HG02852 (cell line): Measurements from ENCODE around the gene KDM4B.

ENCODE experiments used
- ATAC-seq: cut with Tn5 transposase; IDR thresholded peaks from one replicate; pipeline ENCODE4 v1.9.1; 2021; ENCODE audit warnings: mild to moderate bottlenecking, moderate library complexity; ENCODE audit not compliant: unreplicated experiment

KDM4B gene

DNA sequence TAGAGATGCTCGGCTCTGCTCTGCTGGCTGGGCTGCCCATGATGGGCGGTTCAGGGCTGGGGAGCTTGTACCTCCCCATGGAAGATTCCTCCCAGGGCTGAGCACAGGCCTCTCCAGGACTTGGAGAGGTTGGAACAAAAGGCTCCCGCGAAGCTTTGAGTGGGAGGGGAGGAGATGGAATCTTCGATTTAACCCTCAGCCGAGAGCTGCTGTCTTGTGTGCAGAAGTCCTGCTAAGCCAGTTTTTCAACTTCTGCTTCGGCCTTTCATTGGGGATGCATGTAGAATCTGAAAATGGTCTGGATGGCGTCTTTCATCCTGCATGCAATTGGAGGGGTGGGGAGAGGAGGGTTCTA, 163.3 kb downstream of the KDM4B start:
- ATAC-seq: no peak

DNA sequence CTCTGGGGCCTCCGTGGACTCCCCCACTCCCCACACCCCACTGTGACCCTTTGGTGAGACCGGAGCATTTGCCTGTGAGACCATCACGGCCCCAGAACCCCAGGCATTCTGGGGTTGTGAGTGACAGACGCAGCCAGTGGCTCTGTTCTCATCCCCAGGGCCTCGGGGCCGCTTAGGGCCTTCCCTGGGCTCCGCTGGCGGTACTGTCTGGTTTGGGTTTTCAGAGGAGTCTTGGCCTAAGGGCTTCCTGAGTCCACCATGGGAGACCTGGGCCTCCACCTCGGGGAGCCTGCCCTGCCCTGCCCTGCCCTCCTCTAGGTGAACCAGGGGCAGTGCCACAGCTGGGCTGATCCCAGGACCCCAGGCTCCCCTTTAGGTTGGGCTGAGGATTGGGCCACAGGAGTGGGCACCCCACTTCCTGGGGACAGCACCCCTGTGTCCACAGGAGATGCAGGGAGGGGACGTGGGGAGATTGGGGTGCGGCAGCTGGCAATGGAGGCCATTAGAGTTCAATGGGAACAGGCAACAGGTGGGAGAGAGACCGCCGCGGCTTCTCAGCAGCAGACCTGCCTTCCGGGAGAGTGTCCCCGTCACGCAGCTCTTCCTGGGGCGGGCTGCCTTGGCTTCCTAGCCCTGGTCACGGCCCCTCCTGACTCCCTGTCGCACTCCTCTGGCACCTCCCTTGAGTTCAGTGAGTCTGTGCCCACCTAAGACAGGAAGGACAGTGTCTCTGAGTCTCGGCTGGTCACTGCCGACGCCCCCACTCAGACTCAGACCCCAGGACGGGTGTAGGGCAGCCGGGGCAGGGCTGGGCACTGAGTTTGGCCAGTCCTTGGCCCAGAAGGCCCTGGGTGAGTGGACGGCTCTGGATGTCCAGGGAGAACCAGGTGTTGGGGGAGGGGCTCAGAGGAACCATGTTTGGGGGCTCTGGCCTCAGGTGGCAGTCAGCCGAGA, 164.1 kb downstream of the KDM4B start:
- ATAC-seq: no peak

DNA sequence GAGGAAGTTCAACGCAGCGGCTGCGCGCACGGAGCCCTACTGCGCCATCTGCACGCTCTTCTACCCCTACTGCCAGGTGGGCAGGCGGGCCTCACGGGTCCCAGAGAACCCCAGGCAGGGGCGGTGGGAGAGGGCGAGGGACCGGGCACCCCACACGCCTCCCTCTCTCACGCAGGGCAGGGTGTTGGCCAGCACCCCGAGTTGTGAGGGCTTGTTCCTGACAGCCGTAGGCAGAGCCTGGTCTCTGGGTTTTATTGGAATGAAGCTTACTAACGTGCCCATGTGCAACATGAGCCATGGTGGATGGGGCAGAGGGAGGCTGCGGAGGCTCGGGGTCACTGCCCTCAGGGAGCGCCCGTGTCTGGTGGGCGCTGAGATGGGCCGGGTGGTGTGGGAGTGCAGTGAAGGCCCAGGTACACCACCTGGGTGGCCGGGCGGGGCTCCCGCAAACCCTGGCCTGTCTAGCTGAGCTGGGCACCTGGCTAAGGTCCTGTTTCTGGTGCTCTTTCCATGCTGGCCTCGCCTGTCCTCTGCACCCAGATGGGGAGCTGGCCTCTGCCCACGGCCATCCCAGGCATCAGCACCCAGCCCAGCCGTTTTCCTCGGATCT, 165.2 kb downstream of the KDM4B start:
- no peak for ATAC-seq

DNA sequence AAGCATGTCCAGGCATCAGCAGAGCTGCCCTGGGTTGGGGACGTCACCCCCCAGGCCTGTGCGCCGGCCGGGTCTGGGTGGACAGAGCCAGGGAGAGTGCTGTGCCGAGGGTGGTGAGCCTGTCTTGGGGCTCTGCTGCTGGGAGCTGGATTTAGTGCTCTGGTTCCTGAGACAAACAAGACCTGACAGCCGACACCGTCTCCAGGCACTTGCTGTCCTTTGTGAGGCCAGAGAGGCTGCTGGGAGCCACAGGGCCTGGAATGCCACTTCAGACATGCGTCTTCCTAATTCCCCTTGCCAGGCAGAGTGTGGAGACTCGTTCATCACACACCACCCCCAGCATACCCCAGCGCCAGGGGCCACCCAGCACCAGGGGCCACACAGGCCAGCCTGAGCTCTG, 165.8 kb downstream of the KDM4B start:
- ATAC-seq: no peak

DNA sequence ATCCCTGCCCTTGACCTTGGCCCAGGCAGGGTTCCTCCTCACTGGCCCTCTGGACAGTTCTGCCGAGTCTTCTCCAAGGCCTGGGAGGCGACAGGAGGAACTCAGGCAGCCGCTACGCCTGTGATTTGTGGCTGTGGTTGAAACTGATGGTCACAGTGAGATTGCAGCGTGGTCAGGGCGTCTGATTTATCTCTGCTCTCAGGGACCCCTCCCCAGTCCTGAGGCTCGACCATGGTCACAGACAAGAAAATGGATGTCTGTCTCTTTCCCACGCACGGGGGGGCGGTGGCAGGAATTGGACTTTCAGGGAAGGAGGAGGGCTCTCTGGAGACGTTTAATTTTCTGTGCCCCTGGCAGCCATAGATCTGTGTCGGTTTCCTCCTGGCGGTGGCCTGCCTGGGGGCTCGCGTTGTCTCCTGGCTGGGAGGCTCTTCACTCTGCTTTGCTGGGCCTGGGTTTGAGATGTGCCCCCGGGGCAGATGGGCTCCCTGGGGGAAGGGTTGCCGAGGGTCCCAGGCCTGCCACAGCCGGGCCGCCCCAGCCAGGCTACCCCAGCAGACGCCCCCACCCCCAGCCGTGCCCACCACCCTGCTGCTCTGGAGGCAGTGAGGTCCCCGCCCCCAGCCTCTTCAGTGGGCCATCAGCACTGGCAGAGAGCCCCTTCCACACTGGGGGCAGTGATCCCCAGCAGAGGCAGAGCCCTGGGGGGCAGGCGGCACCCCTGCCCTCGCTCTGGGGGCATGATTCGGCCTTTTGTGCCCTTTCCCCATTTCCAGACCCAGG, 167.4 kb downstream of the KDM4B start:
- ATAC-seq: no peak

DNA sequence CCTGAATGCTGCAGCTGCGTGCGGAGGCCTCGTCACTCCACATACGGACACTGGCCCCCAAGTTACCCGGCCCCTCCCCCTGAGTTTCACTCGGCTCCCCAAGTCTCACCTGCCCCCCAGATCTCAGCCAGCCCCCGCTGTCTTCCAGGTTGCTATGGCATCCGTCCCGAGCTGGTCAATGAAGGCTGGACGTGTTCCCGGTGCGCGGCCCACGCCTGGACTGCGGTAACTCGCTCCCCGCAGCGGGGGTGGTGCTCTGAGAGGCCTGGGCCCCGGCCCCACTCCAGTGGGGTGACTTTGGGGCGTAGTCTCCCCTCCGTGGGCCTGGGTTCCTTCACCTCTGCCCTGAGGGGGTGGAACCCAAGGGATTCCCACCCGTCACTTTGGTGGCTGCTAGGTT, 168.2 kb downstream of the KDM4B start:
- no peak for ATAC-seq

DNA sequence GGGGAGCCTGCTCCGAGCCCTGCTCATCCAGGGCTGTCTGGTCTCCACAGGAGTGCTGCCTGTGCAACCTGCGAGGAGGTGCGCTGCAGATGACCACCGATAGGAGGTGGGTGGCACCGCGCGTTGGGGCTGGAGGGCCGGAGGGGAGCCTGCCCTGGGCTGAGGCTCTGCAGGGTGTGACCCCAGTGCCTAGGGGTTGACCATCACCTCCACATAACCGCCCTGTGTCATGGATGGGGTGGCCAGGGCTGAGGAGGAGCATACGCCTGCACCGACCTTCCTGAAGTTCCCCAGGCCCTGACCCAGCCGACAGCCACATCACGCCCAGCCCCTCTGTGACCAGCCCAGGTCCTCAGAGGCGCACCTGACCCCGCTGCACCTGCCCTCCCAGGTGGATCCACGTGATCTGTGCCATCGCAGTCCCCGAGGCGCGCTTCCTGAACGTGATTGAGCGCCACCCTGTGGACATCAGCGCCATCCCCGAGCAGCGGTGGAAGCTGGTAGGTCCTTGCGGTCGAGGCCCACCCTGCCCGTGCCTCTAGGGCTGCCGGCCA, 168.7 kb downstream of the KDM4B start:
- no peak for ATAC-seq

DNA sequence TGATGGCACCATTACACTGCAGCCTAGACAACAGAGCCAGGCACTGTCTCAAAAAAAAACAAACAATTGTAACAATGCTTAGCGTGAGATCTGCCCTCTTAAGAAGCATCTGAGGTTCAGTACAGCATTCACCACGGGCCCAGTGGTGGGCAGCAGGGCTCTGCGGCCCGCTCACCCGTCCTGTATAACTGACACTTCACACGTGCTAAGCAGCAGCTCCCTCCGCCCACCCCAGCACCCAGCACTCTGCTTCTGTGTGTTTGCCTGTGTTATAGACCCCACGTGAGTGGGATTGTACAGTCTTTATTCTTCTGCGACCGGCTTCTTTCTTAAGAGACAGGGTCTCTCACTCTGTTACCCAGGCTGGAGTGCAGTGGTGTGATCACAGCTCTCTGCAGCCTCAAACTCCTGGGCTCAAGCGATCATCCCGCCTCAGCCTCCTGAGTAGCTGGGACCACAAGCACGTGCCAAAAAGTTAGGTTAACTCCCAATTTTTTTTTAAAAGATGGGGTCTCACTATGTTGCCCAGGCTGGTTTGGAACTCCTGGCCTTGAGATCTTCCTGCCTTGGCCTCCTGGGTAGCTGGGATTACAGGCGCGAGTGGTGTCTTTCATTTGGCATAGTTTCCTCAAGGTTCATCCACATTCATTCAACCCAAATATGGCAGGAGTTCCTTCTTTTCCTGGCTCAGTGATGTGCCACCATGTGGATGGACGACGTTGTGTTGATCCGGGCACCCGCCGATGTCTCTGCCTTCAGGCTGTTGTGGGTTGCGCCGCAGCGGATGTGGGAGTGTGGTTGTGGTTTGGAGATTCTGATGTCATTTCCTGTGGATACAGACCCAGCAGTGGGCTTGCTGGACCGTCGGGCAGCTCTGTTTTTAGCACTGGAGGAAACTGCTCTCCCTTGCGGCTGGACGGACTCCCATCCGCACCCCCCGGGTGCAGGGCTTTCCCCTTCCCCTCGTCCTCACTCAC, 170.0 kb downstream of the KDM4B start:
- ATAC-seq: peak; percentile 76

DNA sequence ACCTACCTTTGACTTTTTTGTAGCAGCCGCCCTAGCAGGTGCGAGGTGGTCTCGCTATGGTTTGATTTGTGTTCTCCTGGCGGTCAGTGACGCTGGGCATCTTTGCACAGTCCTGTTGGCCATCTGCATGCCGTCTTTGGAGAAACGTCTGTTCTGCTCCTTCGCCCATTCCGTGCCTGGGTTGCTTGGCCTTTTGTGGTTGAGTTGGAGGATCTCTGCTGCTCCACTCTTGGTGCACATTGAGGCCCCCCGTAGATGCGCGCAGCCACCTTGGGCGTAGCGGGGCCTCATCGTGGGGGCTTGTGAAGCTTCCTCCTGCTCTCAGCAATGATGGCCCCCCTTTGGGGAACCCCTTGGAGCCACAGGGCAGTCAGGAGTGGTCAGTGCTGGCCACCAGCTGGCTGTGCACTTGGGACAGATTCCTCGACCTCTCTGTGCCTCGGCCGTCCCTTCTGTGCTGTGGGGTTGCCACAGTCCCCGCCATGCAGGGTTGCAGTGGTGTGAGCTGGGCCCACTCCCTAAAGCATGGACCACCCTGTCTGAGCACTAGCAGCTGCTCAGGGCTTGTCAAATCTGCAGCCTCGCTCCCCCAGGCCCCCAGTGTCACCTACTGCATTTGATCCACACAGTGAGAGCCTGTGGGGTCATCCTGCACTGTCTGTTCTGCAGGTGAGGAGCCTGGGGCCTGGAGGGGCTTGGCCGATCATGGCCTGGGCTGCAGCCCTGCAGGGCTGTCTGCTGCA, 170.8 kb downstream of the KDM4B start:
- no peak for ATAC-seq

DNA sequence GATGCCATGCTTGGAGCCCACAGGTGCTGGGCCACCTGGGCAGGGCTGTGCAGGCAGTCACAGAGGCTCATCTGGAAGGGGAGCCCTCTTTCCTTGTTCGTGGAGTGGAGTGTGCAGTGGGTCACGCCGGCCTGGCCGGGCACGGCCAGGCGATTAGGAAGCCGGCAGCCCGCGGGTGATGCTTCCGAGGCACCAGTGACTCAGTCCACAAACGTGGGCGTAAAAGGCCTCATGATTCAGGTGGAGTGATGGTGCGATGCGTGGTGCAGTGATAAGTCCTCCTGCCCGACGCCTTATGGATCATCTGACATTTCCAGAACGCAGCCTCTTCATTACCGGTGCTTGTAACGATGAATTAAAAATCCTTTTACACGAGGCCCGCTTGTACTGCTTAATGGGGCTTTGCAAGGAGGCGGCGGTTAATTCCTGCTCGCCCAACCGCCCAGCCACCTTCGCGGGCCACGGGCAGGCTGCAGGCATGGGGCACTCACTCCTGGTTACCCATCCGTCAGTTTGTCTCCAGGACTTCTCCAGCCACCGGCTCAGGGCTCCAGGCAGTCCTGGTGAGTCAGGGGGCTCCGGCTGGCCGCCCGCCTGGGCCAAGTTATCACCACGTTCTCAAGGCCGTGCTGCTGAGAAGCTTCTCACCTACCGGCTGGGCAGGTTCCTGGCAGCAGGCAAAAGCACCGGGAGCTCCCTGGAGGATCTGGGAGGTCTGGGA, 172.4 kb downstream of the KDM4B start:
- ATAC-seq: no peak

DNA sequence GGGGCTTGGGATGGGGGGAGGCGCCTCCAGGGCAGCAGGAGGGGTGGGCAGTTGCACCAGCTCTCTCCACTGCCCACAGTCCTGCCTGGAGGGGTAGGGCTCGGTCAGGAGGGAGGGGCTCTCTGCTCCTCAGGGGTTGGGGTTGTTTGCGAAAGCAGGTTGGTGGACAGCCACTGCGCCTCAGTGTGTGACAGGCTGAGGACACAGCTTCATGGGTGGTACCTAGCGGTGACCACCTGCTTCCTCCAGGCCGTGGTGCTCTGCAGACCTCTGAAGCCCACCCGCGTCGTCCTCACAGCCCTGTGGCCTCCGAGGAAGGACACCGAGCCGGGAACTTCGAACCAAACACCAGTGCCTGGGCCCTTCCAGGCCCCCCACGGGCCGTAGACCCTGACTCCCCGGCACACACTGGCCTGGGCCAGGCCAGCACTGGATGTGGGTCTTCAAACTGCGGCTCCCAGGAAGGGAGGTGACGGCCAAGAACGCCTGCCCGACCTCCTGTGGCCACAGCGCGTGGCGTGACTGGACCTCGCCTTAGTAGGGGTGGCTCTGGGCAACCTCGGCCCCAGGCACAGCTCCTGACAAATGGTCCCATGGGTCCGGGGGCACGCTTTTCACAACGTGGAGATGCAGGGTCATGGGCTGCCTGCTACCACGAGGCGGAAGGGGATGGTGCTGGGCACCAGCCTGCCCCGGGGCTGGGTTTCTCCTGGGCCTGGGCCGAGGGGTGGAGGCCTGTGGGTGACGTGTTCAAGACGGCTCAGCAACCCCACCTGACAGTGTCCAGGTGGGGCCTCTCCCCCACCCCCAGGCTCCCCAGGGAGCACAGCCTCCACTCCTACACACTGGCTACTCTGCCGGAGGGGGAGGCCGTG, 173.2 kb downstream of the KDM4B start:
- ATAC-seq: no peak

DNA sequence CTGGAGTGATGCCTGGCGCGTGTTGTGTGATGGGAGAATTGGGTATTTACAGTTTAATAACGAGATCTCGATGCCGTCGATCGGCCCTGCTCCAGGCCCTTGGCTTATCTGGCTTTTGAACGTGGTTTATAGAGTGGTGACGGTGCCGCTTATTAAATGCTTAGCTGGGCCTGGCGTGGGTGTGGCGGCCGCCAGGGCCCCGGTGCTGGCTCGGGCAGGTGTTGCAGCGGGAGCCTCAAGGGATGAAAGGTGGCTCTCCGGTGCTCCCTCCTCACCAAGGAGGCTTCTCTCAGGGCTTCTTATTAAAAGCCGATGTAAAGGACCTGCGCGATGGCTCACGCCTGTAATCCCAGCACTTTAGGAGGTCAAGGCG, 173.8 kb downstream of the KDM4B start:
- ATAC-seq: no peak

DNA sequence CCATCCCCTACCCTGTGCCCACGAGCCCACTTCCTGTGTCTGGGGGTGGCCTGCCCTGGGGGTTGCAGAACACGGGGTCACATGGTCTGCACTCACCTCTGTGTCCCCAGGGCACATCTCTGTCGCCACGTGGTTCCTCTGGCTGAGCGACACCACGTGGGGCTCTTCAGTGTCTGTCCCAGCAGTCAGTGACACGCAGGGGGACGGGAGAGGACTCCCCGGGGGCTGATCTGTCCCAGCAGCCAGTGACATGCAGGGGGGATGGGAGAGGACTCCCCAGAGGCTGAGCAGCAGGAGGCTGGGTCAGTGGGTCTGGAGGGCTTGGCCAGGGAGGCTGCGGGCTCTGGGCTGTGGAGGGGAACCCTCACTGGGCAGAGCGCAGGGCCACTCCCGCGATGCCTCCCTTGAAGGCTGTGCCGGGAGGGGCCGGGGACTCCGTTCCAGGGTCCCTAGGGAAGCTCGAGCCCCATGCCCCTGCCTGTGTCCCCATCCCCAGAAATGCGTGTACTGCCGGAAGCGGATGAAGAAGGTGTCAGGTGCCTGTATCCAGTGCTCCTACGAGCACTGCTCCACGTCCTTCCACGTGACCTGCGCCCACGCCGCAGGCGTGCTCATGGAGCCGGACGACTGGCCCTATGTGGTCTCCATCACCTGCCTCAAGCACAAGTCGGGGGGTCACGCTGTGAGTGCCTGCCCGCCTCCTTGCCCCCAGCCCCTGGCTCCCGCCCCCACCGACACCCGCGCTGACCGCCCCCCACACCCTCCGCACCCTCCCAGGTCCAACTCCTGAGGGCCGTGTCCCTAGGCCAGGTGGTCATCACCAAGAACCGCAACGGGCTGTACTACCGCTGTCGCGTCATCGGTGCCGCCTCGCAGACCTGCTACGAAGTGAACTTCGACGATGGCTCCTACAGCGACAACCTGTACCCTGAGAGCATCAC, 174.8 kb downstream of the KDM4B start:
- ATAC-seq: no peak

DNA sequence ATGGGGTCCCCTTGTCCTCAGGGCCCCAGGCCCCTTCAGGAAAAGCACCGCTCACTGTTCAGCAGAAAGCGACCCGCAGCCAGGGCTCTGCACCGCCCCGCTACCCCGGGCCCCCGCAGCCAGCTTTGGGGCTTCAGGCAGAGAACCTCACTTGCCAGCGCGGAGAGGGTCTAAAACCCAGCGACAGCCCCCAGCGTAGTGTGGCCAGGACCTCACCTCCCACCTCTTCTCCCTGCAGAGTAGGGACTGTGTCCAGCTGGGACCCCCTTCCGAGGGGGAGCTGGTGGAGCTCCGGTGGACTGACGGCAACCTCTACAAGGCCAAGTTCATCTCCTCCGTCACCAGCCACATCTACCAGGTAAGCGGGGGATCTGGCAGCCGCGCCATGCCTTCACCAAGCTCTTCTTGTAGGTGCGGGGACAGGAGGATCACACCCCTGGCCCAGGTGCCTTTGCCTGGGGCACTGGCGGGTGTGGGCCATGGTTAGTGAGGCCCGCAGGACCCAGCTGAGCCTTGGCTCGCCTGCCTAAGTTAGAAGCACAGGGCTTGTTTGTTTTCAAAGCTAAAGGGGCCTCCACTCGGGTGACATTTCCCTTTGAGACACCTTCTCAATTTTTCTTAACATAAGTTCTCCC, 175.7 kb downstream of the KDM4B start:
- no peak for ATAC-seq

DNA sequence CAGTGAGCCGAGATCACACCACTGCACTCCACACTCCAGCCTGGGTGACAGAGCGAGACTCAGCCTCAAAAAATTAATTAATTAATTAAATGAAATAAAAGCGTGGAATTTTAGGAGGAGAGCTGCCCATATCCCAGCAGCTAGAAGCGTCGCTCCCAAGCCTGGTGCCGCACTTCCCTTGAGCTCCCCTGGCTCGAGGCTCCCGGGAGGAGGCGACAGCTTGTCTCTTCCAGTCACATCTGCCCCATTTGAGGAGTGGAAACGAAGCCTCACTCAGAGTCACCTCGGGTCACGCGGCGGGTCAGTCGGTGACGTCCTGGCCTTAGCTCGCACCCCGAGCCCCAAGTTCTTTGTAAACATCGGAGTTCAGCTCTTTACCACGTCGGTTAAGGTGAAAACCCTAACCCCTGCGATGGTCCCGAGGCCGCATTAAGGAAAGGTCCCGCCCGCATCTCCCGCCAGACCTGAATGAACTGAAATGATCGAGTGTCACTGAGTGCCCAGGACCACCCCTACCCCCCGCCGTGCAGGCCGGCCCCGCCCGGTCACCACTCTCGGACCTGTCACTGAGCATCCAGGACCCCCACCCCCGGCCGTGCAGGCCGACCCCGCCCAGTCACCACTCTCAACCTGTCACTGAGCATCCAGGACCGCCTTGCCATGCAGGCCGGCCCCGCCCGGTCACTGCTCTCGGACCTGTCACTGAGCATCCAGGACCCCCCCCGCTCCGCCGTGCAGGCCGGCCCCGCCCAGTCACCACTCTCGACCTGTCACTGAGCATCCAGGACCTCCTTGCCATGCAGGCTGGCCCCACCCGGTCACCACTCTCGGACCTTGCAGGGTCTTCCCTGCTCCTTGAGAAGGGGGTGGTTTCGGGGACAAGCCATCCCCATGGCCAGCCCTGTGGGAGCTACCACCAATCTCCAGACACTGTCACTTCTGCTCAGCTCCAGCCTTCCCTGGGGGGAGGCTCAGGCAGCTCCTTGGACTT, 176.9 kb downstream of the KDM4B start:
- ATAC-seq: no peak
